Erythroblast (primary cell): ENCODE measurements around the gene BRD9.

Experiments
- GATA1 ChIP-seq: IDR thresholded peaks from 2 replicates; pipeline ENCODE4 v1.6.1; 2011; ENCODE audit warnings: low read depth, mild to moderate bottlenecking, control low read depth, low read length, moderate library complexity
- POLR2A ChIP-seq: IDR thresholded peaks from 2 replicates; pipeline ENCODE4 v1.6.1; 2011; ENCODE audit warnings: mild to moderate bottlenecking, low read length

GRCh38 chr5:865771-866170, 26.8 kb downstream of the BRD9 start:
- no peak for TF ChIP-seq POLR2A
- TF ChIP-seq GATA1: no peak
